ENCODE measurements around the gene KRTAP10-7. TPM values are rescaled to one million over a fixed set of nuclear protein-coding genes. Genes with fewer than 3 reads are reported as not detected.

KRTAP10-7 gene
- total RNA-seq (2022; extraction: Qiagen RNA extraction): not detected in 5 replicates

GRCh38 chr21:44600118-44600978, at the start of gene KRTAP10-7:
Gene KRTAP10-7, plus strand, starts transcription at chr21:44600597. Its CDS starts 25 bp downstream, at chr21:44600622.

GRCh38 chr21:44551340-44551961, 48.9 kb upstream of the KRTAP10-7 start, which contains the start of gene KRTAP10-2:
Gene KRTAP10-2, minus strand, starts transcription at chr21:44551505. Its CDS starts 47 bp downstream, at chr21:44551458.

GRCh38 chr21:44558695-44559094, 41.7 kb upstream of the KRTAP10-7 start, which contains the start of gene KRTAP10-3:
Gene KRTAP10-3, minus strand, starts transcription at chr21:44558795. Its CDS starts 80 bp downstream, at chr21:44558715.

GRCh38 chr21:44573630-44574456, 26.6 kb upstream of the KRTAP10-7 start, which contains the start of gene KRTAP10-4:
Gene KRTAP10-4, plus strand, starts transcription at chr21:44573729. Its CDS starts 30 bp downstream, at chr21:44573759.

GRCh38 chr21:44580231-44580821, 20.1 kb upstream of the KRTAP10-7 start, which contains the start of gene KRTAP10-5:
Gene KRTAP10-5, minus strand, starts transcription at chr21:44580604. Its CDS starts 26 bp downstream, at chr21:44580578.

GRCh38 chr21:44592446-44593311, 7.7 kb upstream of the KRTAP10-7 start, which contains the start of gene KRTAP10-6:
Gene KRTAP10-6, minus strand, starts transcription at chr21:44592505. Its CDS starts 21 bp downstream, at chr21:44592484.

GRCh38 chr21:44612029-44612486, 11.7 kb downstream of the KRTAP10-7 start, which contains the start of gene KRTAP10-8:
Gene KRTAP10-8, plus strand, starts transcription at chr21:44612079. Its CDS starts 22 bp downstream, at chr21:44612101.

GRCh38 chr21:44626673-44627143, 26.3 kb downstream of the KRTAP10-7 start, which contains the start of gene KRTAP10-9:
Gene KRTAP10-9, plus strand, starts transcription at chr21:44627093. Its CDS starts 79 bp downstream, at chr21:44627172.

GRCh38 chr21:44637018-44637850, 36.8 kb downstream of the KRTAP10-7 start, which contains the start of gene KRTAP10-10:
Gene KRTAP10-10, plus strand, starts transcription at chr21:44637356. Its CDS starts 62 bp downstream, at chr21:44637418.

GRCh38 chr21:44646366-44647221, 46.2 kb downstream of the KRTAP10-7 start, which contains the start of gene KRTAP10-11:
Gene KRTAP10-11, plus strand, starts transcription at chr21:44646414. Its CDS starts 45 bp downstream, at chr21:44646459.

Other genes with a start within 250 kb of the KRTAP10-7 start
- gene TRPM2, start 247.0 kb upstream of the KRTAP10-7 start, total RNA-seq (2022; extraction: Qiagen RNA extraction): 7.0 to 11.9 TPM (median 9.0 TPM) in 5 replicates
- 1.3 to 2.3 TPM (median 2.1 TPM) in 5 replicates for gene LRRC3, start 145.1 kb upstream of the KRTAP10-7 start, total RNA-seq (2022; extraction: Qiagen RNA extraction)
- gene KRTAP10-1, start 60.4 kb upstream of the KRTAP10-7 start, total RNA-seq (2022; extraction: Qiagen RNA extraction): not detected in 5 replicates
- gene KRTAP10-2, start 49.1 kb upstream of the KRTAP10-7 start, total RNA-seq (2022; extraction: Qiagen RNA extraction): not detected in 5 replicates
- not detected in 5 replicates for gene KRTAP10-3, start 41.8 kb upstream of the KRTAP10-7 start, total RNA-seq (2022; extraction: Qiagen RNA extraction)
- not detected in 5 replicates for gene KRTAP10-4, start 26.9 kb upstream of the KRTAP10-7 start, total RNA-seq (2022; extraction: Qiagen RNA extraction)
- not detected in 5 replicates for gene KRTAP10-5, start 20.0 kb upstream of the KRTAP10-7 start, total RNA-seq (2022; extraction: Qiagen RNA extraction)
- gene KRTAP10-6, start 8.1 kb upstream of the KRTAP10-7 start, total RNA-seq (2022; extraction: Qiagen RNA extraction): not detected in 5 replicates
- not detected in 5 replicates for gene KRTAP10-8, start 11.5 kb downstream of the KRTAP10-7 start, total RNA-seq (2022; extraction: Qiagen RNA extraction)
- gene KRTAP10-9, start 26.5 kb downstream of the KRTAP10-7 start, total RNA-seq (2022; extraction: Qiagen RNA extraction): not detected in 5 replicates
- gene KRTAP10-10, start 36.8 kb downstream of the KRTAP10-7 start, total RNA-seq (2022; extraction: Qiagen RNA extraction): not detected in 5 replicates
- gene KRTAP10-11, start 45.8 kb downstream of the KRTAP10-7 start, total RNA-seq (2022; extraction: Qiagen RNA extraction): not detected in 5 replicates
- not detected in 5 replicates for gene KRTAP12-4, start 54.1 kb downstream of the KRTAP10-7 start, total RNA-seq (2022; extraction: Qiagen RNA extraction)
- not detected in 5 replicates for gene KRTAP12-3, start 57.3 kb downstream of the KRTAP10-7 start, total RNA-seq (2022; extraction: Qiagen RNA extraction)
- not detected in 5 replicates for gene KRTAP12-2, start 66.3 kb downstream of the KRTAP10-7 start, total RNA-seq (2022; extraction: Qiagen RNA extraction)
- not detected in 5 replicates for gene KRTAP12-1, start 81.6 kb downstream of the KRTAP10-7 start, total RNA-seq (2022; extraction: Qiagen RNA extraction)
- not detected in 5 replicates for gene KRTAP10-12, start 96.6 kb downstream of the KRTAP10-7 start, total RNA-seq (2022; extraction: Qiagen RNA extraction)
- gene TSPEAR, start 111.0 kb downstream of the KRTAP10-7 start, total RNA-seq (2022; extraction: Qiagen RNA extraction): not detected in 5 replicates
- gene UBE2G2, start 201.2 kb downstream of the KRTAP10-7 start, total RNA-seq (2022; extraction: Qiagen RNA extraction): 28.2 to 37.2 TPM (median 34.3 TPM) in 5 replicates
- 58.3 to 69.9 TPM (median 66.1 TPM) in 5 replicates for gene SUMO3, start 217.5 kb downstream of the KRTAP10-7 start, total RNA-seq (2022; extraction: Qiagen RNA extraction)

Data from A549 treated with CORT108297 at 1 μM for 4 hours (cell line).